ENCODE results near the gene KCNJ5.

DNA sequence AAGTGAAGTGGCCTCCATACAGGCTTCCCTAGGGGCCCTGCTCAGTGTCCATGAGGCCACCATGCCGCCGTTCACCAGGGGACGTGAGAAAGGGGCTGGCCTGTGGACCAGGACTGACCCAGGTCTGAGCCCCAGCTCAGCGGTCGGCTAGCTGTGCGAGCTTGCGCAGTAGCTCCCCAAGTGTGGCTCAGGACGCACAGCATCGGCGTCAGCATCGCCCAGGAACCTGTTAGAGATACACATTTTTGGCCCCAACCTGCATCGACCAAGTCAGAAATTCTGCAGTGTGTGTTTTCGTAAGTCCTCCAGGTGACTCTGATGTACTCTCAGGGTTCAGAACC, 51.1 kb downstream of the KCNJ5 start:
- no peak for TF ChIP-seq RFX5 (IDR thresholded peaks at IDR 0.05; ENCODE audit: low read depth, low read length)
- TF ChIP-seq EZH2 (IDR thresholded peaks at IDR 0.05; ENCODE audit: borderline replicate concordance, control insufficient read depth, low read depth, low read length) = no peak
- TF ChIP-seq, protein P1, sequence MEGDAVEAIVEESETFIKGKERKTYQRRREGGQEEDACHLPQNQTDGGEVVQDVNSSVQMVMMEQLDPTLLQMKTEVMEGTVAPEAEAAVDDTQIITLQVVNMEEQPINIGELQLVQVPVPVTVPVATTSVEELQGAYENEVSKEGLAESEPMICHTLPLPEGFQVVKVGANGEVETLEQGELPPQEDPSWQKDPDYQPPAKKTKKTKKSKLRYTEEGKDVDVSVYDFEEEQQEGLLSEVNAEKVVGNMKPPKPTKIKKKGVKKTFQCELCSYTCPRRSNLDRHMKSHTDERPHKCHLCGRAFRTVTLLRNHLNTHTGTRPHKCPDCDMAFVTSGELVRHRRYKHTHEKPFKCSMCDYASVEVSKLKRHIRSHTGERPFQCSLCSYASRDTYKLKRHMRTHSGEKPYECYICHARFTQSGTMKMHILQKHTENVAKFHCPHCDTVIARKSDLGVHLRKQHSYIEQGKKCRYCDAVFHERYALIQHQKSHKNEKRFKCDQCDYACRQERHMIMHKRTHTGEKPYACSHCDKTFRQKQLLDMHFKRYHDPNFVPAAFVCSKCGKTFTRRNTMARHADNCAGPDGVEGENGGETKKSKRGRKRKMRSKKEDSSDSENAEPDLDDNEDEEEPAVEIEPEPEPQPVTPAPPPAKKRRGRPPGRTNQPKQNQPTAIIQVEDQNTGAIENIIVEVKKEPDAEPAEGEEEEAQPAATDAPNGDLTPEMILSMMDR (IDR thresholded peaks at IDR 0.05 in 2 of 3, conservative IDR thresholded peaks at IDR 0.05 in 1 of 3; ENCODE audit: control insufficient read depth in 2 of 3, extremely low read depth in 1 of 3, insufficient read depth in 1 of 3, low read depth in 3 of 3, low read length in 3 of 3) = no peak
- TF ChIP-seq, protein P2, sequence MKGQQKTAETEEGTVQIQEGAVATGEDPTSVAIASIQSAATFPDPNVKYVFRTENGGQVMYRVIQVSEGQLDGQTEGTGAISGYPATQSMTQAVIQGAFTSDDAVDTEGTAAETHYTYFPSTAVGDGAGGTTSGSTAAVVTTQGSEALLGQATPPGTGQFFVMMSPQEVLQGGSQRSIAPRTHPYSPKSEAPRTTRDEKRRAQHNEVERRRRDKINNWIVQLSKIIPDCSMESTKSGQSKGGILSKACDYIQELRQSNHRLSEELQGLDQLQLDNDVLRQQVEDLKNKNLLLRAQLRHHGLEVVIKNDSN (IDR thresholded peaks at IDR 0.05; ENCODE audit: borderline replicate concordance, extremely low read length, insufficient read depth, low read depth, low read length) = no peak
- TF ChIP-seq GATAD2B (conservative IDR thresholded peaks at IDR 0.05; ENCODE audit: low read depth) = no peak
- no peak for TF ChIP-seq MTA2 (IDR thresholded peaks at IDR 0.05; ENCODE audit: low read depth)
- no peak for TF ChIP-seq SIN3A (IDR thresholded peaks at IDR 0.05; ENCODE audit: low read depth, low read length)
- TF ChIP-seq CHD2 (IDR thresholded peaks at IDR 0.05; ENCODE audit: borderline replicate concordance, low read depth, low read length) = no peak
- TF ChIP-seq CHD4 (IDR thresholded peaks at IDR 0.05) = no peak
- no peak for TF ChIP-seq SUPT20H (IDR thresholded peaks at IDR 0.05; ENCODE audit: borderline replicate concordance, control insufficient read depth, low read depth, low read length)
